GM12864 (cell line): ENCODE results near the gene CD37.
A peak's percentile ranks its signal among the peaks of the same experiment; 100 is the strongest.
"Not testable (repeated sequence)": the region's sequence is repeated elsewhere in the genome, so short reads cannot be mapped to it uniquely, and the experiment has no call there.

Experiments used
- DNase-seq: peaks from one replicate; pipeline ENCODE4 v3.0.0-alpha.2; 2011; ENCODE audit warnings: low read depth
- H3K4me3 ChIP-seq: 2 replicates; pipeline ENCODE4 v1.5.1; 2011; ENCODE audit warnings: mild to moderate bottlenecking, low read depth, low read length, control low read depth
- CTCF ChIP-seq: IDR thresholded peaks from 2 replicates; pipeline ENCODE4 v1.5.1; 2011; ENCODE audit warnings: low read depth, mild to moderate bottlenecking, moderate library complexity, low read length, control low read depth, inconsistent platforms; ENCODE audit errors: missing control alignments

The CD37 gene

GRCh38 chr19:49297403-49297802 lies 37.8 kb upstream of the CD37 start:
- H3K4me3 ChIP-seq, result no peak overlapping the region
- no peak for DNase-seq
- no peak for TF ChIP-seq CTCF

DNA sequence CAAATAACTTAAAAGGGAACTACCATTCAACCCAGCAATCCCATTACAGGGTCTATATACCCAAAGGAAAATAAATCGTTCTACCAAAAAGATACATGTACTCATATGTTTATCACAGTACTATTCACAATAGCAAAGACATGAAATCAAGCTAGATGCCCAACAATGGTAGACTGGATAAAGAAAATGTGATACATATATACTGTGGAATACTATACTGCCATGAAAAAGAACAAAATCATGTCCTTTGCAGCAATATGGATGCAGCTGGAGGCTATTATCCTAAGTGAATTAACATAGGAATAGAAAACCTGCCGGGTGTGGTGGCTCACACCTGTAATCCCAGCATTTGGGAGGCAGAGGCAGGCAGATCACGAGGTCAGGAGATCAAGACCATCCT lies 36.6 kb upstream of the CD37 start:
- DNase-seq, H3K4me3 ChIP-seq: not testable (repeated sequence)

GRCh38 chr19:49301165-49301865 lies 33.9 kb upstream of the CD37 start:
- peak; percentile 98 for TF ChIP-seq CTCF
- peak; percentile 54 for DNase-seq
- H3K4me3 ChIP-seq, result peak overlapping the region; percentile 34; the same call in 1 of the 2 replicates

DNA sequence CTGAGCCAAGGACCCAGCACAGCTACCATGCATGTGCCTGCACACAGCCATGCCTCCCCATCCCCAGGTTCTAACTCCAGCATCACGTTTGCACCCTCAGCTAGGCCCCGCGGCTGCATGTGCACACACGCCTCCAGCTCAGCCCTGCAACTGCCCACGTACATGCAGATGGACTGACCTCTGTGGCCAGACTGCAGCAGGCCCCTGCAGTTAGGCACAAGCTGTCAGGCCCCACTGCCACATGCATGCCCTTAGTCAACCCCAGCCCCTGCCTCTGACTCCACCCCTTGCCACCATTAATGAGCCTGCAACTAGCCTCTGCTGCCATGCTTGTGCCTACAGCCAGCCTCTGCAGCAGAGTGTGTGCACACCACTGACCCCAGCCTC lies 33.3 kb upstream of the CD37 start:
- no peak for TF ChIP-seq CTCF
- DNase-seq, result no peak
- no peak overlapping the region for H3K4me3 ChIP-seq

GRCh38 chr19:49306734-49307133 lies 28.5 kb upstream of the CD37 start:
- not testable (repeated sequence) for H3K4me3 ChIP-seq, DNase-seq

DNA sequence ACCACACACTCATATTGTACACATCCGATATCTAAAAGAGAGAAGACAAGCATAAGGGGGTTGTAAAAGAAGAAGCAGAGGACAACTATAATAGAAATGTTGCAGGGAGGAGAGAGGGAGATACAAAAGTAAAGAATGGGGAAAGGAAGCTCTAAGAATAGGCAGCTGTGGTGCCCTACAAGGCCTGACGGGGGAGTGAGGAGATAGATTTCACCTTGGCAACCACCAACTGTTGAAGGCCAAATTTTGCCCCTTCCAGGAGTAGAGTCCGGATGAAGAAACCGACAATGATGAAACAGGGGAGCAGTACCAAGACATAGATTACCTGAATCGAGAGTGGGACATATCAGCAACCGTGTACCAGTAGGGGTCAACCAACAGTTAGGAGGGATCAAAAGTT lies 26.1 kb upstream of the CD37 start:
- DNase-seq, result no peak
- H3K4me3 ChIP-seq, result no peak overlapping the region
- TF ChIP-seq CTCF, result no peak

DNA sequence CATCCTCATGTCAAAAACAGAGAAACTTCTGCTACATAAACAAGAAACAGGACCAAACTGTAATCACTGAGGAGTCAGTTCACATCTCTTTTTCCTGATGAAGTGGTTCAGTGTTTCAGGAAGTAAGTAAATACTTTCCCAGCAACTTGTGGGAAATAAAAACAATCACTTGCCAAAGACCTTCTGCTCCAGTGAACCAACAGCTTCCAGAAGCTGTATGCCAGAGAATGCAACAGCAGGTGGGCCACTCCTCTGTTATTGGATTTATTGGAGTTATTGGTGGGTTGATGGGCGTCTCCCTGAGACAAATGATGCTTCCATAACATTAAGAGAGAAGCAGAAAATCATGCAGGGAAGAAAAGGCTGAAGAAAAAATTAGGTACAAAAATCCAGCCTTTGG lies 20.1 kb upstream of the CD37 start:
- no peak for TF ChIP-seq CTCF
- H3K4me3 ChIP-seq, result no peak overlapping the region
- DNase-seq, result no peak

DNA sequence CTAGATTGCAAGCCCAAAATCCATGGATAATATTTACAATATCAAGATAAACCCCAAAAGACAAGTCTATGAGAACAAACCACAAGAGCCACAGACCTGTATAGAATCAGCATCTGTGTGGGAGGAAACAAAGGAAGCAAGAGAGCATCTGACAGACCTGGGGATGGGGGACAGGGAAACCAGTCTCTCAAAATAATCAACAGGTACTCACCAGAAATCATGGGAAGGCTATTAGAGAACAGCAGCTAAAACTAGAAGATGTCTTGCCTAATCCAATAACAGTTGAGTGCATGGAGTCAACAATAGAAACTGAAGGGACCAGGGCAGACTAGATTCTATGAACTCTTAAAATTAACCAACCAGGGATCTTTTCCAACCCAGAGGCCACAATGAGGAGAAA lies 18.9 kb upstream of the CD37 start:
- DNase-seq, result no peak
- H3K4me3 ChIP-seq, result no peak overlapping the region
- TF ChIP-seq CTCF, result no peak
